Testis (tissue), 3 donors: ENCODE measurements around the gene ATF5. TPM values are rescaled to one million over a fixed set of nuclear protein-coding genes. Genes with fewer than 3 reads are reported as not detected.
A peak's percentile ranks its signal among the peaks of the same experiment; 100 is the strongest.

Experiments
- DNase-seq: peaks from one replicate; pipeline ENCODE4 v3.0.0-alpha.2; 2019
- H3K27ac ChIP-seq, 2 donors: fragments of 200-600 bp; sonication (generic); one replicate each; pipeline ENCODE4 v1.5.1; 2019
- H3K27me3 ChIP-seq: fragments of 200-600 bp; sonication (generic); one replicate; pipeline ENCODE4 v1.5.1; 2019
- H3K36me3 ChIP-seq: fragments of 200-600 bp; sonication (generic); one replicate; pipeline ENCODE4 v1.5.1; 2017; ENCODE audit warnings: low read depth; ENCODE audit errors: missing control alignments
- H3K4me1 ChIP-seq: fragments of 200-600 bp; sonication (generic); one replicate; pipeline ENCODE4 v1.5.1; 2019
- H3K4me3 ChIP-seq, 2 donors: fragments of 200-600 bp; sonication (generic); one replicate each; pipeline ENCODE4 v1.5.1; 2017 to 2019
- H3K9me3 ChIP-seq: fragments of 200-600 bp; sonication (generic); one replicate; pipeline ENCODE4 v1.5.1; 2017
- CTCF ChIP-seq, 3 experiments: fragments of 450-650 bp in 2 of 3; fragments of 200-600 bp in 1 of 3; sonication (generic) in 1 of 3; IDR thresholded peaks; one replicate each; pipeline ENCODE4 v1.5.1; 2016 to 2019; ENCODE audit warnings: antibody characterized with exemption in 3 of 3, mild to moderate bottlenecking in 2 of 3, moderate library complexity in 1 of 3
- POLR2A ChIP-seq: fragments of 450-650 bp; IDR thresholded peaks from one replicate; pipeline ENCODE4 v1.6.1; 2017; ENCODE audit warnings: antibody characterized with exemption, mild to moderate bottlenecking, moderate library complexity
- WGBS, 2 donors: methylation state at CpG; one replicate each; pipeline ENCODE4 v1.1.5; 2018; 5-methylcytosine and 5-hydroxymethylcytosine counted together
- intact Hi-C: fragments of 100-400 bp; cut with DNase I; formaldehyde crosslinking; loops from one replicate; pipeline ENCODE4 v1.15.1; 2023; ENCODE audit warnings: low total_unique reads
- polyA plus RNA-seq: library from polyadenylated mRNA; stranded (reverse); fragments of 350-450 nt; fragmentation: Illumina TruSeq; extraction: RNeasy Lipid Tissue Mini Kit (QIAGEN cat#74804); gene quantifications from one replicate; pipeline ENCODE4 v1.2.3, GENCODE V29; 2014; ENCODE audit warnings: low read depth, low replicate concordance; ENCODE audit not compliant: insufficient read depth
- total RNA-seq, 2 donors: library from RNA; depleted of rRNA; stranded (reverse); fragments of >200 nt; gene quantifications; one replicate each; pipeline ENCODE4 v1.2.3, GENCODE V29; 2016

Gene ATF5
- total and polyA plus RNA-seq, 3 donors from 2014 or later = 31.3 to 64.5 (median 38.5) TPM

- Histone ChIP-seq H3K27ac (no peak overlapping the region), H3K36me3 (no peaks in the 10 kb centered on the region), H3K4me1 (peaks cover 17% of the 10 kb centered on the region), H3K27me3 (no peaks in the 10 kb centered on the region), H3K4me3 (no peak overlapping the region), H3K9me3 (no peaks in the 10 kb centered on the region)
- intact Hi-C loops = no loop called here
- WGBS, 2 donors = 94 to 95% methylated on average over 5 of the region's 5 CpGs
- TF ChIP-seq POLR2A = no peak
- no peak for TF ChIP-seq CTCF (IDR thresholded peaks at IDR 0.05)
- DNase-seq = no peak
Measured at GRCh38 chr19:49925486-49925885, 3.5 kb upstream of the ATF5 start.

- H3K36me3 ChIP-seq = no peaks in the 10 kb centered on the region
Measured at GRCh38 chr19:49926515-49926914, 2.5 kb upstream of the ATF5 start.

GRCh38 chr19:49927526-49928264 lies 1.3 kb upstream of the ATF5 start:
- no peaks in the 10 kb centered on the region for H3K27me3 ChIP-seq
- TF ChIP-seq POLR2A (no peak), CTCF (IDR thresholded peaks at IDR 0.05) (no peak)
- no peak overlapping the region for H3K27ac ChIP-seq
- no peaks in the 10 kb centered on the region for H3K36me3 ChIP-seq
- WGBS, 2 donors = 48 to 65% methylated on average over 14 of the region's 14 CpGs
- no peak overlapping the region for H3K4me3 ChIP-seq
- peaks cover 17% of the 10 kb centered on the region for H3K4me1 ChIP-seq
- intact Hi-C loops = no loop called here
- DNase-seq = no peak
- no peaks in the 10 kb centered on the region for H3K9me3 ChIP-seq

More at GRCh38 chr19:49926515-49926914, 2.5 kb upstream of the ATF5 start:
- no peak for TF ChIP-seq CTCF (IDR thresholded peaks at IDR 0.05)
- no peak for TF ChIP-seq POLR2A
- no peaks in the 10 kb centered on the region for H3K27me3 ChIP-seq
- H3K9me3 ChIP-seq = no peaks in the 10 kb centered on the region
- peaks cover 17% of the 10 kb centered on the region for H3K4me1 ChIP-seq
- H3K27ac ChIP-seq = no peak overlapping the region
- 93 to 94% methylated on average over 10 of the region's 10 CpGs for WGBS, 2 donors
- no peak for DNase-seq
- intact Hi-C loops = no loop called here
- no peak overlapping the region for H3K4me3 ChIP-seq

- intact Hi-C loops = no loop called here
Measured at GRCh38 chr19:49929611-49930482, 842 bp downstream of the ATF5 start.

More at GRCh38 chr19:49929611-49930482, 842 bp downstream of the ATF5 start:
- Histone ChIP-seq H3K27me3 (no peaks in the 10 kb centered on the region), H3K27ac (peak overlapping the region; percentile 93 to 96), H3K4me3 (peak overlapping the region; percentile 86 to 98), H3K4me1 (peaks cover 15% of the 10 kb centered on the region), H3K36me3 (no peaks in the 10 kb centered on the region), H3K9me3 (no peaks in the 10 kb centered on the region)
- WGBS, 2 donors = 2 to 3% methylated on average over 27 to 43 of the region's 43 CpGs
- TF ChIP-seq POLR2A (no peak), CTCF (IDR thresholded peaks at IDR 0.05) (no peak)
- peak; percentile 95 for DNase-seq
